Activated CD4-positive, alpha-beta T cell treated with anti-CD3 and anti-CD28 coated beads for 4 hours (primary cell): Measurements from ENCODE around the gene TIMM44.
"Not testable (repeated sequence)": the region's sequence is repeated elsewhere in the genome, so short reads cannot be mapped to it uniquely, and the experiment has no call there.

ENCODE experiments used
- DNase-seq, 2 donors: peaks; one replicate each; pipeline ENCODE4 v3.0.0-alpha.2; 2020

The TIMM44 gene

GRCh38 chr19:7923295-7924191 is 19.9 kb downstream of the TIMM44 start:
- DNase-seq, result no peak

- DNase-seq, result no peak
These were observed 20.6 kb downstream of the TIMM44 start for GRCh38 chr19:7922836-7923195.

GRCh38 chr19:7921967-7922835 is 21.3 kb downstream of the TIMM44 start:
- DNase-seq, result no peak

DNA sequence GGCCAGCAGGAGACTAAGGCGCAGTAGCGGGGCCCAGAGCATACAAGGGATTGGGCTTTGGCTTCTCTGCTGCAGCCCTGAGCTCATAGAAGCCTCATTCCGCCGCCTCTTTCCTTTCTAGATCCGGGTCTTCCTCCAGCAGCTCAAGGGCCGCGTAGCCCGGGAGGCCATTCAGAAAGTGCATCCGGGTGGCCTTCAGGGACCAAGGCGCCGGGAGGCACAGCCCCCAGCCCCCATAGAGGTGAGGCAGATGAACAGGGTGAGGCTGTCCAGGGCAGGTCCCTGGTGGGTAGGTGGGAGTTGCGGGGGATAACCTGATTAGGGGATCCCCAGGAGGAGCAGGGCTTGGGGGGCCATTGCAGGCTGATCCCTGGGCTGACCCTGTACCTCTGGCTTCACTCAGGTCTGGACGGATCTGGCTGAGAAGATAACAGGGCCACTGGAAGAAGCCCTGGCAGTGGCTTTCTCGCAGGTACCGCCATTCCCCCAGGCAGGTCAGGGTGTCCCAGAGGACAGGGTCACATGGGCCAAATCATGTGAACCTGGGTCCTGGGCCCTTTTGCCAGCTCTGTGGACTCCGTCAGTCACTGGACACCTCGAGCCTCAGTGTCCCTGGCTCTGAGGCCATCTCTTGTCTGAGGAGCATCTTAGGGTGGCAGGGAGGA is 22.0 kb downstream of the TIMM44 start:
- no peak for DNase-seq

DNA sequence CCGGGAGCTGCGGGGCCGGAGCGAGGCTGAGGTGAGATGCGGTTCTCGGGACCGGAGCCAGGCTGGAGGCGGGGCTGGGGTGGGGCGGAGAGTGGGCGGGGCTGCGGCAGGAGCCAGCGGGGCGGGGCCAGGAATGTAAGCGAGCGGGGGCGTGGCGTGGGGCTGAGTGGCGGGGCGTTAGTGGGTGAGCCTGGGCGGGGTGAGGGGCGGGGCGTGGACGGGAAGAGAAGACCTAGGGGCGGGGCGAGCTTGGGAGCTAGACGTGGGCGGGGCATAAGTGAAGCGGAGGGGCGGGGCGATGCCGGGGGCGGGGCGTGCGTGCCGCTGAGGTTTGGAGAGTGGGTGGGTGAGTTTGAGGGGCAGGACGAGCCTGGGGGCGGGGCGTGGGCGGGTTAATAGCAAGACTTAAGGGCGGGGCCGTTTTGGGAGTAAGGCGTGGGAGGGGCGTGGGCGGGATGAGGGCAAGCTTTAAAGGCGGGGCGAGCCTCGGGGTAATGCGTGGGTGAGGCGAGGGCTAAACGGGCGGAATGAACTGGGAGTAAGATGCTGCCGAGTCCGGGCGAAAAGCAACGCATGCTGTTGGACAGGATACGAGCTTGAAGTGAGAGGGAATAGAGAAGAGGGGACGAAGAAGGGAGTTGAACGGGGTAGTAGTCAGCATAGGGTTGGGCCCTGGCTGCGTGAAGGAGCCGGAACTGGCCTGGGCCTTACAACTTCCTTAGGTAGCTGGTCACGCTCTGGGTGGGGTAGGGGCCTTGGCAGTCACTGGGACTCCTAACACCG is 22.8 kb downstream of the TIMM44 start:
- DNase-seq, result peak; percentile 100

DNA sequence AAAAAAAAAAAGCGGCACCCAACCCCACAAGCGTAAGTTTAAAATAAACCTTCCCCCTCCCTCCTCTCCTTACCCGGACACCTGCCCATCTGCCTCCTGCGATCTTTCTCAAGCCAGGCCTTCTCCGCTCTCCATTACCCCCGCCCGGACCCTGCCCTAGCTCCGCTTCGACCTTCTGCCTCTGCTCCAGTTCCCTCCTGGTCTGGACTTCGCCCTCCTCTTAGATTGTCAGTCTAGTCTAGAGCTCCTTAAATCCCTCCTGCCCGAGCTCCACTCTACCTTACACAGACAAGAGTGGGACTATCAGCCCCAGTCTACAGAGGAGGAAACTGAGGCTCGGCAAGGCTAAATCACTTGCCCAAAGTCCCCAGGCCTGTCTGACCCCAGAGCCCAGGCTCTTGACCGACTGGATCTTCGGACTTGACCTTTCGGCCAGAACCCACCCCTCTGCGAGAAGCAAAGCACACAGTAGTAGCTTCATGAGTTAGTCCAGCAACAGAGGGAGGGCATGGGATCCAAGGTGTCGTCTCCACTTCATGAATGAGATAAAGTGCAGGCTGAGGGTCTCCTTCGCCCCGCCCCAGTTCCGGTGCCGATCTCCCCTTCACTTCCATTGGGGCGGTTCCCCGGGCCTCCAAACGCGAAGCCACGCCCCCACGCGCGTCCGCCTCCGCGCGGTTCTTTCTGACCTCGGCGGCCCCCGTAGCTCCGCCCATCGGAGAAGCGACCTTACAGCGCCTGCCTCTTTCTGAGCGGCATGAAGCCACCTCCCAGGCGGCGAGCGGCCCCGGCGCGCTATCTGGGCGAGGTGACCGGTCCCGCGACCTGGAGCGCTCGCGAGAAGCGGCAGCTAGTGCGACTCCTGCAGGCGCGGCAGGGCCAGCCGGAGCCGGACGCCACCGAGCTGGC is 23.6 kb downstream of the TIMM44 start, which contains the start of gene SNAPC2:
Gene SNAPC2 (plus strand): TSS at position 729 of the 909 bp plus-strand sequence. CDS start 29 bp downstream, at position 758.
- peak; percentile 97 for DNase-seq

DNA sequence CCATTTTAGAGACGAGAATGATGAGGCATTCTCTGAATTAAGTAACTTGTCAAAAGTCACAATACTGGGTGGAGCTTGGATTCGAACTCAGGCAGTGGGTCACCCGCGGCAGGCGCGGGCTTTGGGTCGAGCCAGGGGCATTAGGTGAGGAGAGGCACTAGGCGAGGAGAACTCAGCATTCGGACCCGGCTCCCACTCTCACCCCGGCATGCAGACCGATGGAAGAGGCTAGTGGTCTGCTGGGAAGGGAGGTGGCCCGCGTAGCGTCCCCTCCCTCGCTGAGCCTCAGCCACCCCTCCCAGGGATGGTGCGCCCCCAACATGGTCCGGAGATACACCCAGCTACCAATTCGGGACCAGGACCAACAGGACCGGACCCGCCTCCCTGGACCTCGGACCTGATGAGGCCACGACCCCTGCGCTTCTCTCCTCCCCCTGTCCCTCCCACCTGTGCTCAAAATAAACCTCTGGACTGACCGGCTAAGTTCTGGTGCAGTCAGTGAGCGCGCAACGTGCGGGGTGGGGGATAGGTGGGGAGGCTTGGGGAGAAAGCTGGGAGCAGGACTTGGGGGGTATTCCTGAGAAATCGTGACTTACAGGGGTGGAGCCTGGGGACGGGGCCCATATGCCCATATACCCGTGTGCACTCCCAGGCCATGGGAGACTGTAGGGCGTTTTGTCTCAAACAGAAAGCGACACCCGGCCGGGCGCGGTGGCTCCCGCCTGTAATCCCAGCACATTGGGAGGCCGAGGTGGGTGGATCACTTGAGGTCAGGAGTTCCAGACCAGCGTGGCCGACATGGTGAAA is 24.6 kb downstream of the TIMM44 start:
- no peak for DNase-seq

DNA sequence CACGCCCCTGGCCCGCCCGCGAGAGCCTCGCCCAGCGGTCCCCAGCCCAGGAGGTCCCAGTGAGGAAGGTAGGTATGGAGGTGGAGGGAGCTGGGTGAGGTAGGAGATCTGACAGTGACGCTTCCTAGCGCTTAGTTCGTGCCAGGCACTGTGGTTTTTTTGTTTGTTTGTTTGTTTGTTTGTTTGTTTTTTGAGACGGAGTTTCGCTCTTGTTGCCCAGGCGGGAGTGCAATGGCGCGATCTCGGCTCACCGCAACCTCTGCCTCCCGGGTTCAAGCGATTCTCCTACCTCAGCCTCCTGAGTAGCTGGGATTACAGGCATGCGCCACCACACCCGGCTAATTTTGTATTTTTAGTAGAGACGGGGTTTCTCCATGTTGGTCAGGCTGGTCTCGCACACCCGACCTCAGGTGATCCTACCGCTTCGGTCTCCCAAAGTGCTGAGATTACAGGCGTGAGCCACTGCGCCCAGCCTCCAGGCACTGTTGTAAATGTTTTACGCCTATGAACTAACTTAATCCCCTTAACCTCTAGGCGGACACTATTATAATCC is 25.3 kb downstream of the TIMM44 start:
- not testable (repeated sequence) for DNase-seq

DNA sequence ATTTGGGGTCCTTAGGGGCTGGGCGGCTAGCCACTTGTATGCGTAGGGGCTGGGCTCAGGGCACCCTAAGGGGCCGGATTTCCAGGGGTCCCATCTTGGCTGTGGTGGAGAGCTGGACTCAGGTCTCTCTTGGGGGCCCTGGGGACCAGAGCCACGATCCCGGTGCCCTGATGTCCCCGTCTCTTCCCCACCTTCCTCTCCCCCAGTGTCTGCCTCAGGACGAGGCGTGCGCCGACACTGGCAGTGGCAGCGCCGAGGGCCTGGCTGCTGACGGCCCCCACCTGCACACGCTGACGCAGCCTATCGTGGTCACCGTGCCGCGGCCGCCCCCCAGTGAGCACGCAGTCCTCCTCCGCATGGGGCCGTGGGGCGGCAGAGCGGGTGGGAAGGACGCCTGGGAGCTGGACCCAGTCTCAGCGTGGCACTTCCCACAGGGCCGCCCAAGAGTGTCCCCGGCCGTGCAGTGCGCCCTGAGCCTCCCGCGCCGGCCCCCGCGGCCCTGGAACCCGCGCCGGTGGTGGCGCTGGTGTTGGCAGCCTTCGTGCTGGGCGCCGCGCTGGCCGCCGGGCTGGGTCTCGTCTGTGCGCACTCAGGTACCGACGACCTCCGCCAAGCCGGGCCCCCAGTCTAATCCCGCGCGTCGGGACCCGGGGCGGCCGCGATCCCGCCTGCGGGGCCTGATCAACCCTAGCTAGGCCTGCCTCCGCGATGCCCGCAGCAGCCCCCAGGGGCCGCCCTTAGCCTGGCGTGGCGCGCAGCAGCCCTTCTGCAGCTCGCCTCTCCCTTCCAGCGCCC is 26.0 kb downstream of the TIMM44 start:
- DNase-seq, result peak; percentile 54 to 56

DNA sequence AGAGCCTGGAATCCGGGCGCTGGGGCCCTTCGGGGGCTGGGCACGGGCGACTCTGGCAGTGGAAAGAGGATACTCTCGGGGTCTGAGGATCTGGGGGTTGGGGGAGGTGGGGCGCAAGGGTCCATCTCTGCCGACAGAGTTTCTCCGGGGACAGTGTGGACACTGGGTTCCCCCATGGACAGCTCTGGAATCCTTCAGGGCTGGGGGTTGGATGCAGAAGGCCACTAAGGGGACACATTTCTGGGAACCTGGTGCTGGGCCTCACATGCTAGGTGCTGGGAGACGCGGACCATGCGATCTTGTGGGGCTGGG is 26.6 kb downstream of the TIMM44 start:
- no peak for DNase-seq

GRCh38 chr19:7916103-7916954 is 27.1 kb downstream of the TIMM44 start:
- peak in 1 of 2 donors; percentile 38 for DNase-seq

DNA sequence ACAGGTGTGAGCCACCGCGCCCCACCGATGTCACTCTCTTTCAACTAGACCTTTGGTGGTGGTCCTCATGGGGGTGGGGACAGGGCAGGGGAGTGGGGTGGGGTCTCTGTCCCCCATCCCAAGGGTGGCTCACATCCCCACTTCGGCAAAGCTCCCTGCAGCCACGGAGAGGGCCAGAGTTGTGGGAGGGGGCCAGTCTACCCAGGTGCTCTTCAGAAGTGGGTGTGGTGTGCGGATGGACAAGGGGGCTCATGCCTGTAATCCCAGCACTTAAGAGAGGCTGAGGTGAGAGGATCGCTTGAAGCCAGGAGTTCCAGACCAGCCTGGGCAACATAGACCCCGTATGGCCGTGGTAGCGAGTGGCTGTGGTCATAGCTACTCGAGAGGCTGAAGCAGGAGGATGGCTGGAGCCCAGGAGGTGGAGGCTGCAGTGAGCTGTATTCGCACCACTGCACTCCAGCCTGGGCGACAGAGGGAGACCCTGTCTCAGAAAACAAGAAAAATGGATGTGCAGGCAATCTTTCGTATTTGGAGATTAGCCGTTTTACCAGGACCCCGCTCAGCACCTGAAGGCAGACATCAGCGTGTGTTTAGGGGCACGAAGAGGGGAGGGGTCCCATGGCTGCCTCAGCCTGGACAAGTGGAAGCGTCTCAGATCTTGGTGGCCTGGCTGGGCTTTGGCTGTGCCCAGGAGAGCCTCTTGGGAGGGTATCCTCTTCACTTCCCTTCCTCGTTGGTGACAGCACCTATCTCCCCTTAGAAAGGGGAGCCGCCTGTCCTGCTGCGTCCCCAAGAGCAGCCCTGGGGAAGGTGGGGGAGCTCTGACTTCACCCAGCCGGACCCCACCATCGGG is 28.0 kb downstream of the TIMM44 start:
- no peak for DNase-seq

GRCh38 chr19:7914598-7915045 is 28.8 kb downstream of the TIMM44 start, which contains the start of gene TGFBR3L:
Gene TGFBR3L (plus strand): TSS chr19:7914830.
- DNase-seq, result no peak

- no peak for DNase-seq
These were observed 29.4 kb downstream of the TIMM44 start for GRCh38 chr19:7914099-7914498.

DNA sequence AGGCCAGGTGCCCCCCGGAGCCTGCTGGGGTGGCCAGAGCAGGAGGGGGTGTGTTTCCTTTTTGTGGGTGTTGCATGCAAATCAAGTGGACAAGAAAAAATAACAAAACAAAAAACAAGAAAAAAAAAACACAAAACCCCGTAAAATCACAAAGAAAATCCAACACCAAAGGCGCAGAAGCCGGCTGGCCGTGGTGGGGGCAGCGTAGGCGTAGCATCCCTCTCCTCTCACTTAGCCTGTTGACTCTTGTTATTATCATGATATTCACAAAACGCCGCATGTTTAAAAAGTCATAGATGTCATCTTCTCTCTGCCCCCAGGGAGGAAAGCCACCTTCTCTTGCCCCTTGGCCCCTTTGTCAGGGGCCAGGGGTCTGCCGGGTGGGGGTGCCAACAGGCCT is 29.8 kb downstream of the TIMM44 start:
- DNase-seq, result no peak

DNA sequence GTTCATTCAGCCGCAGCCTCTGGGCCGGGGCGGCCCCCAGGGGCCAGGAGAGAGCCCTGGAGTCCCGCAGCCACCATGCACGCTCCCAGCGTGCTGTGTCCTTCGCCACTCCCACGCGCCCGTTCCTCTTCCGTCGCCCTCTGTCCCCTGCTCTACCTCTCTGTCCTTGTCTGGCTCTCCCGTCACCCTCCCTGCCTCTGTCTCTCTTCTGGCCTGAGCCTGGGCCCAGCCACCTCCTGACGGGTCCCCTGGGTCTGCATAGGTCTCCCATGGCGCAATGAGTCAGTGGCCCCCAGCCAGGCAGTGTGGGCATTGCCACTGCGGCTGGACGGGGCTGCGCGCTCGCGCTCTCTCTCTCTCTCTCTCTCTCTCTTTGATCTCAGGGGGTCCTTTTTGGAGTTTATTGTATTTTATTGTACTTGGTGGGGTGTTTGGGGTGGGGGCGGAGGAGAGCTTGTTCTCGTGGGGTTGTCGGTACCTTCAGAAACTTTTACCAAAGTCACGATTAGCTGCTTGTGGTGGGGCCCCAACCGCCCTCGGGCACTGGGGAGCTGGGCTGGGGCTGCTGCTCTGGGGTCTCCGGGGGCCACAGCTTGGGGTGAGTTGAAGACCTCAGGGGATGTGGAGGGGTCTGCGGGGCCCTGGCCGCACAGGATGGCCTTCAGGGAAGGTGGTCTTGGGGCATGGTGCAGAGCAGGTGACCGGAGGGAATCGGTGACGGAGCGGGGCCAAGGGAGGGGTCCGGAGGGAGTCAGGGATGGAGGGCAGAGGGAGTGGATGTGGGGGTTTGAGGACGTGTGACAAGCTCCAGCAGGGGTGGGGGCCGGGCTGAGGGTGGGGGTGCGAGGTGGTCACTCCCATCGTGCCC is 30.5 kb downstream of the TIMM44 start:
- DNase-seq, result no peak
